HL-60/S4 treated with phorbol 12-myristate 13-acetate at 8.2 ng/mL for 4 days and 3 days (cell line): ENCODE results near the gene PEX14.

Experiments
- in situ Hi-C: fragments of 300-500 bp; cut with MboI; formaldehyde crosslinking; loops from 2 replicates; pipeline ENCODE4 v1.15.0; 2022; ENCODE audit warnings: low sequenced_read_pairs

The PEX14 gene

DNA sequence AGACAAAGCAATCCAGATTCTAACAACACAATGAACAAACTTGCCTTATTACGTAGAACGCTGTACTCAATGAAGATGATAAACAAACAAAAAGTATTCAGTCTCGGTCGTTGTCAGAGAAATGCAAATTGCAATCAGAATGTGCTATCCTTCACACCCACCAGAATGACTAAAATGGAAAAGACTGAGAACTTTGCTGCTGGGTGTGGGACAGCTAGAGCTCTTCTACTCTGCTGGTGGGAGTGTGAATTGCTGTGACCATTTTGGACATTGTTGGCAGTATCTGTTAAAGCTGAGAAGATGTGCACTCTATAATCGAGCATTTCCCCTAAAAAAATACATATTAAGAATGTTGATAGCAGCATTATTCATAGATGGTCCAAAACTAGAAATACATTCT lies 111.4 kb downstream of the PEX14 start:
- in situ Hi-C loops, result no loop called here

DNA sequence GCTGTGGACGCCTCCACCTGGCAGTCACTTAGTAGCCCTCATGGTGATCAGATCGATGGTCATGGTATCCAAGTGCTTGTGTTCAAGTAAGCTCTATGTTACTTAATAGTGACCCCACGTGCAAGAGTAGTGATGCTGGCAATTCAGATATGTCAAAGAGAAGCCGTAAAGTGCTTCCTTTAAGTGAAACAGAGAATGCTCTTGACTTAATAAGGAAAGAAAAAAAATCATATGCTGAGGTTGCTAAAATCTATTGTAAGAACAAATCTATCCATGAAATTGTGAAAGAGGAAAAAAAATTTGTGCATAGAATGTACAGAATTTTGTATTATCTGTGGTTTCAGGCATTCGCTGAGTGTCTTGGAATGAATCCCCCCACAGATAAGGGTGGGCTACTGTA lies 113.9 kb downstream of the PEX14 start:
- in situ Hi-C loops, result no loop called here

DNA sequence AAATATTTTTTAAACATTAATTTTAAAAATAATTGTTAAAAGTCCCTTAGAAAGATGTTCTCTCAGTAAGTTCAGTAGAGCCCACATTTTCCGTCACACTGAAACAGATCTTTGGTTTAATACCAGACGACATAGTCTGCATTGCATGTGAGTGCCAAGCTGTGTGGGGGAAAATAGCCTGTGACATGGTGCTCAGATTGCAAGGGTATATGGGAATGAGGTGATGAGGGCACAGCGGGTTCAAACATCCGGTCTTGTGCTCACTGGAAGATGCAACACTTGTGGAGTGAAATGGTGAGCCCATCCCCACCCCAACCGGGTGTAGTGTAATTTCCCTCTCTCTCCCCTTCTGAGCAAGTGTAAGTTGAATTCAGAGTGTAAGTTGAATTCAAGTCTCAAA lies 114.3 kb downstream of the PEX14 start:
- in situ Hi-C loops, result no loop called here

DNA sequence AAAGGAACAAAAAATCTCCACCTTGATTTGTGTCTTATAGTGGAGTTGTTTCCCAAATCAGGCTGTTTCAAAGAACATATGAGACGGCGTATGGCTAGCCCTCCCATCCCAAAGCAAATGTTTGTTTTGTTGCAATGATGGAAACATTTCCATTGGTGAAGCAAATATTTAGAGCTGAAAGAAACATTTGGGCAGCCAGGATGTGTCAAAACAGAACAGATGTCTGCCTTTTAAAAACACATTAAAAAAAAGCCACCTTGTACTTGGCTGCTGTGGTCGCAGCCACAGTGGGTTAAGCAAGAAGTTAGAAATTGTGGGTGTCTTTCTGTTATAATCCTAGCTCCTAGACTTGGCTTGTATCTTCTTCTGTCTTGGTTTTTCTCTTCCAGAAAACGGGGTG lies 116.3 kb downstream of the PEX14 start:
- in situ Hi-C loops, result no loop called here

DNA sequence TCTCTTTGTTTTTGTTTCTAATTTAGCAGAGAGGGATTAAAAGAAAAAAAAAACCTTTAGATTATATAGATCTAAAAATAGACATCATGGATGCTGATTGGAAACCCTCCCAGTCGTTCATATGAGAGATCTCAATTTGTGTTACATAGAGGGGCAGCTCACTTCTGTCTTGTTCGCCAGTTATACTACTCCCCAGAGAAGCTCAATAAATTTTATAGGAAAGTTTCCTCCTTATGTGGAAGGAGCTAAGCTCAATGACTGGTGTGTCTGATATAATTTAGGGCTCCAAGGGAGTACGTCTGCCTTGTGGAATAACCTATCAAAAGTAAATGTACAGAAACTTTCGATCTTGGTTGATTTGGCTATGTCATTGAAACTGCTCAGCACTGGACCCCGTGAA lies 117.6 kb downstream of the PEX14 start:
- in situ Hi-C loops, result no loop called here

DNA sequence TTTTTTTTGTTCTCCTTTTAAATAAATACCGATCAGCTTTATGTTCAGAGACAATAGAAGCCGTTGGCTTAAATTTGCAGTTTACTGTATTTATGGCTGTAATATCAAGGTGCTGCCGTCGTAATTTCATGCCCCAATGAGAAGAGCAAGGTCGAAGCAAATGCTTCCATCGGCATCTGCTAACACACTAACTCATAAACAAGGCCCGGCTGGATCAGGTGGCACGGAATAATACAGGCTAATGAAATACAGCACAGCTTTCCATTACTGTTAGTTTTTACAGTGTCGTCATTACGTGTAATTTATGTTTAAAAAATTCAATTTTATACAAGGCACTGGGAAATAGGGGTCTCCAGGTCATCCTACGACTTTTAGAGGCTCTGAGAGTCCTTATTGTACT lies 119.0 kb downstream of the PEX14 start:
- in situ Hi-C loops, result no loop called here

DNA sequence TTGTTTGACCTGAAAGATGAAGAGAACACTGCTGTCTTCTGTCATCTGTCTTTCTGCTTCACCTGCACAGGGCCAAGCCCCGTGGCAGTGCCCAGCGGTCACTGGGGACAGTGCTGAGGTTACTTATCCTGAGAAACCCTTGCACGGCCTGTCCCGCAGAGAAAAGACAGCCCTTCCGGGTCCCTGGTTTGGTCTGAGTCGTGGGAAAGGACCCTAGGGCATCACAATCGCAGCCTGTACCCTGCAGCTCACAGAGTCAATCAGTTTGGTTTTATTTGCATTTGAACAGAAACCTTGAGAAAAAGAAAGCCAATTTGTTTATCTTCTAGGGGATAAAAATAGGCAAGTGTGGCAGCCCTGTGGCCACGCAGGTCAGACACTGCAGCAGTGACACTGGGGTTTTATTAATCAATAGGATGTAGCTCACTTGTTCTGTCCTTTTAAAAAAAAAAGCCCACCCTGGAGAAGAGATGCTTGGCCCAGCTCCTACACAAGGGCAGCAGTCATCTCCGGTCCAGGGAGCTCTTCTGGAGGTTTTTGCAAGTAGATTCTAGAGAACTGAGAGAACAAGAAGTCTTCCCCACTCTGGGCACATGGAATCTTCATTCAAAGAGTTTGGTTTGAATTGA lies 120.0 kb downstream of the PEX14 start:
- in situ Hi-C loops, result no loop called here

DNA sequence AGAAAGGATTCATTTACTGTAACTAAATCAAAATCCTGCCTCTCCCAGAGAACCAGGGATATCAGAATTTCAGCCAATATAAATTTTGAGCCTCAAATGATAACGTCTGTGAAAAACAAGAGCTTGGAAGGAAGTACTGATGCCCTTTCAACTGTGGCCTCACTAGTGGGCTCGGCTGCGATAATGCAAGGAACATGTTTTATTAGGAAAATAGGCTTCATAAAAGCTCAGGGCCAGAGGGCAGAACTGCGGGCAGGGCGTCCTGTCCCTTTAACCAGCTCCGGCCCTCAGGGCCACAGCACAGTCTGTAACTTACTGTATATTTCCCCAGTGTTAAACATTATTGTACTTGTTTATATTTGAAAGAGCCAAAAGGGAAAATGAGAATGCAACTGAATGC lies 122.0 kb downstream of the PEX14 start:
- in situ Hi-C loops, result no loop called here

DNA sequence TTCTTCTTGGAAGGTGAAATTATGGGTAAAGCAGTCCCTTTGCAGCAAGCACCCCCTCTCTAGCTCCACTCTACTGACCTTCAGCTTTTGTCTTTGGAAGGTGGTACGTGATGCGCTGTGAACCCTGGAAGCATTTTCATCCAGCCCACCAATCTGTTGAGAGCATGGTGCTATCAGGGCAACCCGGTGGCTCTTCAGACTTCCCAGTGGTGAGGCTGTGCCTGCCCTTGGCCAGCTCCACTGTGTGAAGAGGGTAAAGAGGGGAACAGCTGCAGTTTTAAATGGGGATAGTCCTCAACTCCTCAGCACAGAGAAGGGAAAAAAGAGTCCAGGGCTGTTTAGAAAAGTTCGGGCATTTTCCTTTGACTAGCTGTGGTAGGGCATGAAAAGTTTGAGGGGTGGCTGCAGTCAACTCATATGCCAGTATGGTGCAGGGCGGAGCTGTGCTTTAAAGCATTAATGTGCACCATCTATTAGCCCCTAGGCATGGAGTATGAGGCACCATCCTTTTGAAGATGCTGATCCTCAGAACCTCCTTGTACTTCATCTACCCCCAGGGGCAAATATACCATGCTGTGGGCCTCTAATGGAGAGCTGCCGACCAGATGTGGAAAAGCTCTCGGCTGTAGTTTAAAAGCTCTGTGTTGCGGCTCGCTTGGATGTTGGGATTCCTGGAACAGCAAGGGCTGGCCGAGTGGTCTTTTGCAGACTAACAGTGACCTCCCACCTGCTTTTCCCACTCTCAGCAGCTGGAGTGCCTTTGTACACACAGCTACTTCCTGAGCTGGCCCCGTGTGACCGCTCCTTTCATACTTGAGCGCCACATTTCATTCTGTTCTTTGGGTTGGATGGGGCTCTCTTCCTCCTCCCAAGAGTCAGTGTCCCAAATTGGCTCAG lies 123.0 kb downstream of the PEX14 start:
- in situ Hi-C loops, result no loop called here

DNA sequence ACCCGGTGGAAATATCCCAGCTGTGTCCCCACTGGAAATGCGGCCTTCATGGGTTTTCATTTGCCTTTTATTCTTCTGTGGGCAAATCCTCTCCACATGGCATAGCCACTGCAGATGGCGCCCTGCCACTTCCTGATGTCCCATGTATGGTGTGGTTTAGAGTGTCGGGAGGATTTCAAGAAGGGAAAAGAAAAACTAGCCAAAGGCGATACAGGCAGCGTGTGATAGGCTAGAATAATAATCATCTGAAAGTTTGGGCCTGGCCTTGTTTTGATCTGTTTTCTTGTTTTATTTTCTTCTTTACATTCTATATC lies 123.6 kb downstream of the PEX14 start:
- in situ Hi-C loops, result no loop called here

DNA sequence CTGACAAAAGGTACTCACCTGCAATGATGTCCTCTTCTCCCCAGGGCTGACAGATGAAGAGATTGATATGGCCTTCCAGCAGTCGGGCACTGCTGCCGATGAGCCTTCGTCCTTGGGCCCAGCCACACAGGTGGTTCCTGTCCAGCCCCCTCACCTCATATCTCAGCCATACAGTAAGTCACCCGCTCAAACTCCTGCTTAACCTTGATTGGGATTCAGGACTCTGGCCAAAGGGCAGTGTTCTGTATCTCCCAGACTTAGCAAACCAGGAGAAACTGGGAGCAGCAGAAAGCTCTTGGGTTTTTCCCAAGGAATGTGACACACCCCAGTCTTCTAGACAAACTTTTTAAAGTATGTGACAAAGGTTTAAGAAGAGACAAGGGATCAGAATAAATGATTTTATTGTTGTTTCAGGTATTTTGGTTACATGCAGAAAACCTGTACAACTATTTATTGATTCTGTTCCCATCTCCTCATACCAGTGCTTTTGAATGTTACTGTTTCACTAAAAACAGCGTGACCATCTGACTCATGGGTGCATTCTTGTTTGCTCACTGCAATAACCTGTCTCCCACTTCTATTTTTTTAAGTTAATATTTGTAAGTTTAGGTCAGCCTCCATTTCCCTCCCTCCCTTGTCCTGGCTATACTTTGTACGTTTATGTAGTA lies 124.6 kb downstream of the PEX14 start:
- in situ Hi-C loops, result no loop called here

DNA sequence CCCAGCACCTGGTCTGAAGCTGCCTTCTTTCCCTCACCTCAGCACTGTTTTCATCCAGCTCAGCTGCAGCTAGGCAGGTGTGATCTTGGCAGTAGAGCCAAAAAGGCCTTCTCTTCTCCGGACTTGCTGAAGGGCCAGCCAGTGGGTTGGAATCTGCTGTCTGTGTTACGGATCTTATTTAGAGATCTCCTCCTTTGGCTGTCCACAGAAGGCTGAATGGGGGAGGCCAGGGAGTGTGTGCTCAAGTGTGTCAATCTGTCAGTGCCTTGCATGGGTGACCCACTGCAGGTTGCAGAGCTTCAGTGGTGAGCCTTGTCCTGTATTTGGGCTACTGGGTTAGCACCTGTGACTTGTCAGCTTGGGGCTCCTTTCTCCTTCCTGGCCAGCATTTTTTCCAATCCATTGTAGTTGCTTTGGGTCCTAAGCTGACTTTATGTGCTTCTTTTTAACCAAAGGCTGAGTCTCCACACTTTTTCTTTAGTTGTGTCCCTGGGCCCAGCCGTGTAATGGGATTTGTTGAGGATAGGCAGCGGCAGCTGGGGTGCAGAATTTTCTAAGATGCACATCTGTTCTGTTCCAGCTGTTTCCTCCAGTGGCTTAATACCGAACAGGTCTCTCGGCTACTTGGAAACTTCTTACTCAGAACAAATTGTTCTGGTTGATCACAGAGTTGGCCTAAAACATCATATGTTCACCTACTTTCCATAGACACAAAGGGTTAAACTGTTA lies 126.8 kb downstream of the PEX14 start:
- in situ Hi-C loops, result no loop called here

DNA sequence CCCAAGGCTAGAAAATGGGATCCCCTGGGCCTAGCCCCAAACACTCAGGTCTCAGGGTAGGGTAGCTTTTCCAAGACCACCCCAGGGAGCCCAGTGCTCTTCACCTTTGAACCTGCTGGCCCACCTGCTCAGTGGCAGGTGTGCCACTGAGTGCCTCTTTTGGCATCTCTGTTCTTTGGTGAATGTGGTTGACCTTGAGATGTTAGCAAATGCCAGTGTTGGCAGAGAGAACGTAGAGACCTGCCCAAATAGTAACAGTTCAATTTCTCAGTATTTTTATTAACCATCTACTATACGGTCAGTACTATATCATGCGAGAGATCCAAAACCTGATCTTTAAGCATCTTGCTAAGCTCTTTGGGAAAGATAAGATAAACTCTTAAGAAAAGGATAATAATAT lies 128.2 kb downstream of the PEX14 start:
- in situ Hi-C loops, result no loop called here

DNA sequence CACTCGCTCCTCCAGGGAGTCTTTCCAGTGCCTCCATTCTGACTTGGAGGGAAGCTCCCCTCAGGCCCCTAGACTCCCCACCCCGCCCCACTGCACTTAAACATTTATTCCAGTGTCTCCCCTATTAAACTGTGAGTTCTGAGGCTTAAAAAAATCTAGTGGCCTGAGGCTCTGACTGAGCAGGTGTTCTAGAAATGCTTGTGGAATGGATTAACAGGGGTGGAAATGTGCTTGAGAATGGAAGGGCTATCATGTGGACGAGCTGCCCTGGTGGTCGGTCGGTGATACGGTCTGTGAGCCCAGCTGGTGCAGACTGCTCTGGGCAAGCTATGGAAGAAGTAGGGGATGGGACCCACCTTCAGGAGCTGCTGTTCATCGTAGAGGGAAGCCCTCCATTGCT lies 130.2 kb downstream of the PEX14 start:
- in situ Hi-C loops, result no loop called here

DNA sequence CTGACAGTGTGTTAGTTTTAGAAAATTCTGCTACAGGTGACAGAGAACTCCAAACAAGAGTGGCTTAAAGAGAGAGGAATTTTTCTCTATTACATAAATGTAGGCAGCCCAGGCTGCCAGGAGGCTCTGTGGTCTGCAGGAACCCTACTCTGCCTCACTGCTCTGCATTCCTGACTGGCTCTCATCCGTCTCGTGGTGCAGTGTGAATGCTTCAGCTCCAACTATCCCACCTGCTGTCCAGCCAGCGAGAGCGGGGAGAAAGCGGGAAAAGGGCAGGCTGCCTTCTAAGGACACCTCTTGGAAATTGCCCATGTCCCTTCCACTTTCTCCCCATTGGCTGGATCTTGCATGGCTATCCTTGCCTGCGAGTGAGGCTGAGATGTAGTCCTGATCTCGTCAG lies 131.3 kb downstream of the PEX14 start:
- in situ Hi-C loops, result no loop called here

DNA sequence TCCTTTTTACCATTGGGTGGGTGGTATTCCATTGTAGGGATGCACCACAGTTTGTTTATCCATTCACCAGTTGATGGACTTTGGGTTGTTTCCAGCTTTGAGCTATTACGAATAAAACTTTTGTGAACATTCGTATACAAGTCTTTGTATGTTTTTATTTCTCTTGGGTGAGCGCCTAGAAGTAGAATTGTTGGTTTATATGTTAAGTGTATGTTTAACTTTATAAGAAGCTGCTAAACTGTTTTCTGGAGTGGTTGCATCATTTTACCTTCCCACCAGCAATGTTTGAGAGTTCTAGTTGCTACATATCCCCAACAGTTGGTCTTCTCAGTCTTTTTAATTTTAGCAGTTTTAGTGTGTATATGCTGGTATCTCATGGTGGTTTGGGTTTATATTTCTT lies 132.5 kb downstream of the PEX14 start:
- in situ Hi-C loops, result no loop called here

DNA sequence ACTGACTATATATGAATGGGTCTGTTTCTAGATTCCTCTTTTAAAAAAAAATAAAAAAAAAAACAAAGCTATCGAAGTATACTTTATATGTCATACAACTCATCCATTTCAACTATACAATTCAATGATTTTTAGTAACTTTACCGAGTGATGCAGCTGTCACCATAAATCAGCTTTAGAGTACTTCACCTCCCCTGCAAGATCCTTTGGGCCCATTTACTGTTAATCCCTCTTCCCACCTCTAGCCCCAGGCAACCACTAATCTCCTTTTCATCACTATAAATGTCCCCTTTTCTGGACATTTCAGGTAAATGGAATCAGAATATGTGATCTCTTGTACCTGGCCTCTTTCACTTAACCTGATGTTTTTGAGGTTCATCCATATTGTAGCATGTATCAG lies 133.9 kb downstream of the PEX14 start:
- in situ Hi-C loops, result no loop called here

DNA sequence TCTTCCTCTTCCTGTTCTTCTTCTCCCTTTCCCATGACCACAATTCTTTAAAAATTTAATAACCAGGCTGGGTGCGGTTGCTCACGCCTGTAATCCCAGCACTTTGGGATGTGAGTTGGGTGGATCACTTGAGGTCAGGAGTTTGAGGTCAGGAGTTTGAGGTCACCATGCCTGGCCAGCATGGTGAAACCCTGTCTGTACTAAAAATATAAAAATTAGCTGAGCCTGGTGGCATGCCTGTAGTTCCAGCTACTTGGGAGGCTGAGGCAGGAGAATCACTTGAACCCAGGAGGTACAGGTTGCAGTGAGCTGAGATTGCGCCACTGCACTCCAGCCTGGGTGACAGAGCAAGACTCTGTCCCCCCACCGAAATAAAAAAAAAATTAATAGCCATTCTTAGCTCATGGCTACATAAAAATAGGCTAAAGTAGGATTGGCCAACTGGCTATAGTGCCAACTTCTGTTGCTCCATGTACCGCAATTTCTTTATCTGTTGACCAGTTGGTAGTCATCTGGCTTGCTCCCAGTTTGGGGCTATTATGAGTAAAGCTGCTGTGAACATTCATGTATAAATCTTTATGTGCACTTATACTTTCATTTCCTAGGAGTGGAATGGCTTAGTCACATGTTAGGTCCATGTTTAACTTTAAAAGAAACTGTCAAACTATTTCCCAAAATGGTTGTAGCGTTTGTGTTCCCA lies 136.3 kb downstream of the PEX14 start:
- in situ Hi-C loops, result no loop called here

DNA sequence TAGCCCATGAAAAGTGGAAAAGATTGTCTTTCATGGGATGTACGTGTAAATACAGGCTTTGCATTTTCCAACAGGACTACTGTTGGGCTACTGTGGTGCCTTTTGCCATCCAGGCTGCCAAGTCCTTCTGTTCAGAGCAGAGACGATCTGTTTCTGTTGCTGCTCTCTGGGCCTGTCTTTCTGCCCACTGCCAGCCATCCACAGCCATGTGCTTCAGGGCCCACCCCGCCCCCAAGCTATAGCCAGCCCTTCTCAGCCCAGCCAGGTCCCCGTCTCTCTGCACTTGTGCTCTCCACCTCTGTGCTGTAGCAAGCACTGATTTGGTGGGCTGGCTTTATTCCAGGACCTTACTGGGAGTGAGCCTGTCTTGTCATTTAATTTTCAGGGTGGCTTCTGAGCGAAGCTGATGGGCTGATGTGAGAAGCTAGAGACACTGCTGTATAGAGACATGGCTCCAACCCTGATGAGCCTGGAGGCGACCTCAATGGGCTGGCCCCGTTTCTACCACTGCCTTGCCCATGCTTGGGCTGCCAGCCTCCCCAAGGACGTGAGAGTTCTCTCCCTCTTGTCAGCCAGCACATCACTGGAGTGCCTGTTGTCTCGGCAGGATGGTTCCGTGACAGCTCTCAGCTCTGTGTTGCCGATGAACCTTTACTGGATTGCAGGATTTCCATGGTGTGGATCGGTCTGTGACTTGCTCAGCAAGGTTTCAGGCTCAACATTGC lies 137.8 kb downstream of the PEX14 start:
- in situ Hi-C loops, result no loop called here

DNA sequence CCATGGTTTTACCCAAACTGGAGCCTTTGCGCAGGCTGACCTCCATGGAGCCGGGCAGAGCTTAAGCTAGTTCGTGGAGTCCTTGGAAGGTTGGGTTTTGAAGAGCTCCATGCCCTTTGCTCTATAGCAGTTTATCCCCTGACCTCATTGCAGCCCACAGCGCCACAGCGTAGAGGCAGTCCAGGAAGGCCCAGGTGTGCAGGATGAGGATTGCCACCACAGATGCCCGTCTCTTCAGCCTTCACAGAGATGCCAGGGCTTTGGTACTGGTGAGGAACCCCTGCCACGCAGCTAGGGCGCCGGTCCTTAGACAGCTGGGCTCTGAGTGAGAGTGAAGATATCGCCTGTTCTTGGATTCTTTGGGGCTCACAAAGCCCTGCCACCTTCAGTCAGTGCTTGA lies 138.6 kb downstream of the PEX14 start:
- in situ Hi-C loops, result no loop called here
